Lung (tissue), 12 donors: ENCODE measurements around the gene CPT1B. TPM values are rescaled to one million over a fixed set of nuclear protein-coding genes. Genes with fewer than 3 reads are reported as not detected.

Experiments
- ATAC-seq: fragments of 200-7000 bp; cut with Tn5 transposase; one replicate; pipeline ENCODE4 v1.9.1; 2020; ENCODE audit warnings: moderate number of reproducible peaks; ENCODE audit not compliant: insufficient read depth, low FRiP score
- DNase-seq, 3 donors: peaks; one replicate each; pipeline ENCODE4 v3.0.0-alpha.2; 2013 to 2017
- H3K27ac ChIP-seq, 2 donors: one replicate each; pipeline ENCODE4 v1.5.1; 2013; ENCODE audit warnings: mild to moderate bottlenecking in 2 of 2, moderate library complexity in 2 of 2, control low read depth in 1 of 2, inconsistent platforms in 1 of 2, low read depth in 1 of 2, low read length in 1 of 2
- H3K27me3 ChIP-seq, 3 donors: one replicate each; pipeline ENCODE4 v1.5.1; 2013; ENCODE audit warnings: low read length in 2 of 3; ENCODE audit not compliant: control insufficient read depth in 3 of 3, insufficient read depth in 3 of 3
- H3K36me3 ChIP-seq, 4 donors: one replicate each; pipeline ENCODE4 v1.5.1; 2013; ENCODE audit warnings: low read length in 4 of 4, mild to moderate bottlenecking in 1 of 4, moderate library complexity in 1 of 4; ENCODE audit not compliant: control insufficient read depth in 4 of 4, insufficient read depth in 4 of 4
- H3K4me1 ChIP-seq, 5 donors: one replicate each; pipeline ENCODE4 v1.5.1; 2013; ENCODE audit warnings: low read length in 5 of 5, mild to moderate bottlenecking in 2 of 5, moderate library complexity in 1 of 5; ENCODE audit not compliant: control insufficient read depth in 5 of 5, insufficient read depth in 5 of 5
- H3K4me3 ChIP-seq: one replicate; pipeline ENCODE4 v1.5.1; 2013; ENCODE audit warnings: mild to moderate bottlenecking, control low read depth, moderate library complexity
- H3K9ac ChIP-seq, 2 donors: one replicate each; pipeline ENCODE4 v1.5.1; 2013; ENCODE audit warnings: low read length in 2 of 2, control low read depth in 1 of 2; ENCODE audit not compliant: insufficient read depth in 1 of 2
- H3K9me3 ChIP-seq, 4 donors: one replicate each; pipeline ENCODE4 v1.5.1; 2013; ENCODE audit warnings: low read length in 3 of 4, mild to moderate bottlenecking in 1 of 4, moderate library complexity in 1 of 4; ENCODE audit not compliant: control insufficient read depth in 4 of 4, insufficient read depth in 3 of 4
- WGBS, 2 donors: extraction: QIAGEN DNeasy Blood & Tissue Kit; methylation state at CpG; one replicate each; pipeline ENCODE4 v1.1.7; 2013; 5-methylcytosine and 5-hydroxymethylcytosine counted together
- polyA plus RNA-seq, 2 donors: library from polyadenylated mRNA; stranded (reverse); fragments of 200-250 nt; gene quantifications; one replicate each; pipeline ENCODE4 v1.2.1, GENCODE V29; 2013
- total RNA-seq, 2 donors: library from RNA; depleted of rRNA in 1 of 2; stranded (reverse); fragments of >200 nt in 1 of 2; gene quantifications; one replicate each; pipeline ENCODE4 v1.2.1, GENCODE V29; 2014 to 2021
- TF ChIP-seq, protein P1 (sequence below): IDR thresholded peaks from 2 replicates; pipeline ENCODE4 v1.5.1; 2012; ENCODE audit warnings: mild to moderate bottlenecking; ENCODE audit errors: control extremely low read depth, extremely low read depth
- donor health status: control.
- donor health status: control.
- donor health status: Bipolar disorder and iron deficiency.
- donor health status: healthy.
- donor health status: DM: yes; HTN: yes; CAD: no.

The CPT1B gene
- total and polyA plus RNA-seq, 4 donors = 5.7 to 21.2 (median 13.2) TPM

DNA sequence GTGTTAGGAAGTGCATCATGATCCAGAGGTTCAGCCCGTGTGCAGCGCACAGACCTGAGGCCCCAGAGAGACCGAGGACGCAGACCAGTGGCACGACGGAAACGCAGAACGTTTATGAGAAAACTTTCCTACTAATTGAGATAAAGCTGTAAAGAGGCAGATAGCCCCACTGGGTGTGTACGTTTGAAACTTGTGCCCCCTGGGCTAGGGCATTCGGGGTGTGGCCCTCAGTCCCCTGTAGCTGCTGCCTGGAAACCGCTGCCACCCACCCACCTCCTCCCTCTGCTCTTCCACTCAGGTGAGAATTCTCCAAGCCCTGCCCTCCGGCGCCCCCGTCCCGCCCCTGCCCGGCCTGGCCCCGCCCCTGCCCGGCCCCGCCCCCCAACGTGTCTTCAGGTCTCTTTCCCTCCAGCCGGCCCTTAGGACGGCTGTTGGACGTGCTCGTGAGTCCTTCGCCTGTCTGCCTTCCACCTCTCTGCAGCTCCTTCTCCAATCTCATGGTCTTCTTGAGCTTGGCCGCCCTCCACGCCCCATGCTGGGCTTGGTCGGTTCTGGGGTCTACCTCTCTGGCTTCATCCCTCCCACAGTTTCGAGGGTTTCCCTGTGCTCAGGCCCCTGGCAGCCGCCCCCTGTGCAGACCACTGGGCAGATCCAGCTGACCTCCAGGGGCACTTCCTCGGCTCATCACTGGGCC, 34.4 kb upstream of the CPT1B start:
- ATAC-seq = no peak
- Histone ChIP-seq H3K9ac (no peak overlapping the region), H3K9me3 (no peaks in the 10 kb centered on the region), H3K27me3 (peaks cover 0 to 21% (median 3%) of the 10 kb centered on the region in 3 donors), H3K4me3 (no peak overlapping the region), H3K27ac (peak overlapping the region in 1 of 2 donors; percentile 68), H3K4me1 (peaks cover 0 to 5% (median 0%) of the 10 kb centered on the region in 5 donors), H3K36me3 (no peaks in the 10 kb centered on the region)
- 32 to 34% methylated on average over 31 of the region's 31 CpGs for WGBS, 2 donors
- TF ChIP-seq, protein P1, sequence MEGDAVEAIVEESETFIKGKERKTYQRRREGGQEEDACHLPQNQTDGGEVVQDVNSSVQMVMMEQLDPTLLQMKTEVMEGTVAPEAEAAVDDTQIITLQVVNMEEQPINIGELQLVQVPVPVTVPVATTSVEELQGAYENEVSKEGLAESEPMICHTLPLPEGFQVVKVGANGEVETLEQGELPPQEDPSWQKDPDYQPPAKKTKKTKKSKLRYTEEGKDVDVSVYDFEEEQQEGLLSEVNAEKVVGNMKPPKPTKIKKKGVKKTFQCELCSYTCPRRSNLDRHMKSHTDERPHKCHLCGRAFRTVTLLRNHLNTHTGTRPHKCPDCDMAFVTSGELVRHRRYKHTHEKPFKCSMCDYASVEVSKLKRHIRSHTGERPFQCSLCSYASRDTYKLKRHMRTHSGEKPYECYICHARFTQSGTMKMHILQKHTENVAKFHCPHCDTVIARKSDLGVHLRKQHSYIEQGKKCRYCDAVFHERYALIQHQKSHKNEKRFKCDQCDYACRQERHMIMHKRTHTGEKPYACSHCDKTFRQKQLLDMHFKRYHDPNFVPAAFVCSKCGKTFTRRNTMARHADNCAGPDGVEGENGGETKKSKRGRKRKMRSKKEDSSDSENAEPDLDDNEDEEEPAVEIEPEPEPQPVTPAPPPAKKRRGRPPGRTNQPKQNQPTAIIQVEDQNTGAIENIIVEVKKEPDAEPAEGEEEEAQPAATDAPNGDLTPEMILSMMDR = no peak
- no peak for DNase-seq

DNA sequence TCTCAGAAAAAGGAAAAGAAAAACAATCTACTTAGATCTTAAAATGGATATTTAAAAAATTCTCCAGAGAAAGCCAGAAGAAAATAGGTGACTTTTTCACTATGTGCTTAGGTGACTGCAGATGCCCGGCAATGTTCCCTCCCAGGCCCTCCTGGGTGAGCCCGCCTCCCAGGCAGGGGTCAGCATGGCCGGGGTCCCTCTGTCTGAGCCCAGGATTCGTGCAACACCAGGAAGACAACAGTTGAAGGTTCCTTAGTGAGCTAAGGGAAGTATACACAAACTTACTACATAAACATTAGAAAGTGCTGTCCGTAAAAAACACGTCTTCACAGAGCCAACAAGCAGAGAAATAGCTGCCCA, 33.9 kb upstream of the CPT1B start:
- Histone ChIP-seq H3K4me3 (no peak overlapping the region), H3K36me3 (no peaks in the 10 kb centered on the region), H3K9me3 (no peaks in the 10 kb centered on the region), H3K9ac (no peak overlapping the region), H3K27me3 (peaks cover 0 to 26% (median 3%) of the 10 kb centered on the region in 3 donors), H3K4me1 (peaks cover 0 to 5% (median 0%) of the 10 kb centered on the region in 5 donors), H3K27ac (no peak overlapping the region)
- DNase-seq = no peak
- 49 to 59% methylated on average over 6 of the region's 6 CpGs for WGBS, 2 donors
- TF ChIP-seq, protein P1 = no peak
- ATAC-seq = no peak

DNA sequence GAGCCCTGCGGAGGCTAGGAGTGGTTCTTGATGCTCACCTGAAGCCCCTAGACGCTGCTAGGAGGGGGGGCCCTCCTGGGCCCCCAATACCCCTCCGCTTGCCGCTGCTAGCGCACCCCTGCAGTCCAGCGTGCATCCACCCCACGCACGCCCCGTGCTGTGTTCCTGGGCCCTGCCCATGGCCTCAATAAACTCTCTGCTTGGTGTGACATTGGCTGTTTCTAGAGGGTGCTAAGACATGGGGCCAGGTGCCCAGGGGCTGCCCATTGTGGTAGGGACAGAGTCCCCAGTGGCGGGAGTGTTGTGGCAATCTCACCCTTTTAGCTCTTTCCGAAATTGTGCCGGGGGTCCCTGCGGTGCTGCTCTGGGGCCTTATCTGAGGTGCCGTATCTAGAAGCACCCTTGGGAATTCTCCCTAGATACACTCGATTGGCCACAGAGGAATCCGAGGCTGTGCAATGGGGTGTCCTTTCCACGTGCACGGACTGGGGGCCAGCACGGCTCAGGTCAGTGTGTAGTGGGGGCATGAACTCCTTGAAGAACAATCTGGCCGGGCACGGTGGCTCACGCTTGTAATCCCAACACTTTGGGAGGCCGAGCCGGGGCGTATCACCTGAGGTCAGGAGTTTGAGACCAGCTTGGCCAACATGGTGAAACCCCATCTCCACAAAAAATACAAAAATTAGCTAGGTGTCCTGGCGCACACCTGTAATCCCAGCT, 33.3 kb upstream of the CPT1B start:
- no peak for ATAC-seq
- H3K9ac ChIP-seq = no peak overlapping the region
- H3K27me3 ChIP-seq = peaks cover 0 to 27% (median 3%) of the 10 kb centered on the region in 3 donors
- no peak overlapping the region for H3K4me3 ChIP-seq
- 89 to 93% methylated on average over 26 of the region's 26 CpGs for WGBS, 2 donors
- H3K4me1 ChIP-seq = peaks cover 0 to 5% (median 0%) of the 10 kb centered on the region in 5 donors
- no peak overlapping the region for H3K27ac ChIP-seq
- TF ChIP-seq, protein P1 = no peak
- no peak for DNase-seq
- H3K9me3 ChIP-seq = no peaks in the 10 kb centered on the region
- H3K36me3 ChIP-seq = no peaks in the 10 kb centered on the region
